ENCODE measurements around the gene ZCCHC8. TPM values are rescaled to one million over a fixed set of nuclear protein-coding genes. Genes with fewer than 3 reads are reported as not detected.
"Not testable (repeated sequence)": the region's sequence is repeated elsewhere in the genome, so short reads cannot be mapped to it uniquely, and the experiment has no call there.

Gene ZCCHC8
- total RNA-seq, 4 donors from 2014 or later = 15.6 to 27.7 (median 20.0) TPM

DNA sequence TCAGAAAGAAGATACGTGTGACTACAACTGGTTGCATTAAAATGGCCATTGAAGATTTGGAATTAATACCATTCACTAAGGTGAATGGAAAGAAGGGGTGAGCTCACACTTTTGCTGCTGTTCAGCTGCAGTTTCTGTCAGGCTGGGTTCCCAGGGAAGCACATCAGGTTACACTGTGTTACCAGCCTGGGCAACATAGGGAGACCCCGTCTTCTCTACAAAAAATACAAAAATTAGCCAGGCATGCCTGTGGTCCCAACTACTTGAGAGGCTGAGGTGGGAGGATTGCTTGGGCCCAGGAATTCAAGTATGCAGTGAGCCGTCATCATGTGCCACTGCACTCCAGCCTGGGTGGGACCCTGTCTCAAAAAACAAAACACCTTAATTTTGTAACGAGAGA is 12.9 kb upstream of the ZCCHC8 start:
- H3K36me3 ChIP-seq = peaks cover 53 to 100% (median 87%) of the 10 kb centered on the region in 3 donors
- intact Hi-C loops (cut with DNase I) = no loop called here
- WGBS, 2 donors = 81 to 91% methylated on average over 4 of the region's 4 CpGs

DNA sequence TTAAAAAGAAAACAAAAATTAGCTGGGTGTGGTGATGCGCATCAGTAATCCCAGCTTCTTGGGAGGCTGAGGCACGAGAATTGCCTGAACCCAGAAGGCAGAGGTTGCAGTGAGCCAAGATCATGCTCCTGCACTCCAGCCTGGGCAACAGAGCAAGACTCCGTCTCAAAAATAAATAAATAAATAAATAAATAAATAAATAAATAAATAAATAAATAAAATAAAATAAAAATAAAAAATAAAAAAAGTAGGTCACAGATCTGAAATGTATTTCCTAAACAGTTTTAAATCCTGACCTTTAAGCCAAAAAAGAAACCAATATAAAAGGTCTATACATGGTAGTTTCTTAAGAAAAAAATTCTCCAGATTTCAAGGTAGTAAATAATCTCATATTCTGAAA is 12.3 kb upstream of the ZCCHC8 start:
- H3K4me3 ChIP-seq; H3K27me3 ChIP-seq; intact Hi-C loops (cut with DNase I); DNase-seq; H3K4me1 ChIP-seq; H3K9me3 ChIP-seq; H3K27ac ChIP-seq: not testable (repeated sequence)
- 65 to 79% methylated on average over 3 of the region's 3 CpGs for WGBS, 2 donors
- H3K36me3 ChIP-seq = peaks cover 51 to 100% (median 89%) of the 10 kb centered on the region in 3 donors

More for the DNA sequence above, 12.9 kb upstream of the ZCCHC8 start:
- Histone ChIP-seq H3K27me3 (no peaks in the 10 kb centered on the region), H3K9me3 (no peaks in the 10 kb centered on the region), H3K4me3 (no peak overlapping the region), H3K27ac (no peak overlapping the region), H3K4me1 (peaks cover 0 to 6% (median 0%) of the 10 kb centered on the region in 3 donors)
- TF ChIP-seq, protein P1, sequence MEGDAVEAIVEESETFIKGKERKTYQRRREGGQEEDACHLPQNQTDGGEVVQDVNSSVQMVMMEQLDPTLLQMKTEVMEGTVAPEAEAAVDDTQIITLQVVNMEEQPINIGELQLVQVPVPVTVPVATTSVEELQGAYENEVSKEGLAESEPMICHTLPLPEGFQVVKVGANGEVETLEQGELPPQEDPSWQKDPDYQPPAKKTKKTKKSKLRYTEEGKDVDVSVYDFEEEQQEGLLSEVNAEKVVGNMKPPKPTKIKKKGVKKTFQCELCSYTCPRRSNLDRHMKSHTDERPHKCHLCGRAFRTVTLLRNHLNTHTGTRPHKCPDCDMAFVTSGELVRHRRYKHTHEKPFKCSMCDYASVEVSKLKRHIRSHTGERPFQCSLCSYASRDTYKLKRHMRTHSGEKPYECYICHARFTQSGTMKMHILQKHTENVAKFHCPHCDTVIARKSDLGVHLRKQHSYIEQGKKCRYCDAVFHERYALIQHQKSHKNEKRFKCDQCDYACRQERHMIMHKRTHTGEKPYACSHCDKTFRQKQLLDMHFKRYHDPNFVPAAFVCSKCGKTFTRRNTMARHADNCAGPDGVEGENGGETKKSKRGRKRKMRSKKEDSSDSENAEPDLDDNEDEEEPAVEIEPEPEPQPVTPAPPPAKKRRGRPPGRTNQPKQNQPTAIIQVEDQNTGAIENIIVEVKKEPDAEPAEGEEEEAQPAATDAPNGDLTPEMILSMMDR (IDR thresholded peaks at IDR 0.05) = no peak
- TF ChIP-seq POLR2A (IDR thresholded peaks at IDR 0.05) = no peak
- DNase-seq = no peak

DNA sequence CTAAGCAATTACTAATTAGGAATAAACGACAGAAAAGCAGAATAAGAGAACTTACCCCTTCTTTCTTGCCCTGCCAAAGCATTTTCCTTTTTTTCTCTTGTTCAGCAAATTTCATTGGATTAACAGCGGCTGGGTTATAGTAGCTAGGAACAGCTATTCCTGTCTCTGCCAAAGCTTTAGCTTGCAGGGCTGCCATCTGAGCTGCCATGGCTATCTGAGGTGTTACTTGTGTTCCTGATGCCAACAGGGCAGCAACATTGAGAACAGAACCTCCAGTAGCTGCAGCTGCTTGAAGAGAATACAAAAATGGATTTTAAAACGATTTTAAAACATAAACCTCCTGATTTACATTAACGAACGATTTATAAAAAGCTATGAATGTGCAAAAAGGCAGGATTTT is 7.4 kb upstream of the ZCCHC8 start:
- H3K4me1 ChIP-seq = no peaks in the 10 kb centered on the region
- no peaks in the 10 kb centered on the region for H3K27me3 ChIP-seq
- WGBS, 2 donors = 90 to 91% methylated on average over 5 of the region's 5 CpGs
- no peak overlapping the region for H3K27ac ChIP-seq
- no peaks in the 10 kb centered on the region for H3K9me3 ChIP-seq
- intact Hi-C loops (cut with DNase I) = no loop called here
- TF ChIP-seq, protein P1 (IDR thresholded peaks at IDR 0.05) = no peak
- TF ChIP-seq POLR2A (IDR thresholded peaks at IDR 0.05) = no peak
- no peak for DNase-seq
- H3K36me3 ChIP-seq = peaks cover 28 to 100% (median 87%) of the 10 kb centered on the region in 3 donors
- no peak overlapping the region for H3K4me3 ChIP-seq

DNA sequence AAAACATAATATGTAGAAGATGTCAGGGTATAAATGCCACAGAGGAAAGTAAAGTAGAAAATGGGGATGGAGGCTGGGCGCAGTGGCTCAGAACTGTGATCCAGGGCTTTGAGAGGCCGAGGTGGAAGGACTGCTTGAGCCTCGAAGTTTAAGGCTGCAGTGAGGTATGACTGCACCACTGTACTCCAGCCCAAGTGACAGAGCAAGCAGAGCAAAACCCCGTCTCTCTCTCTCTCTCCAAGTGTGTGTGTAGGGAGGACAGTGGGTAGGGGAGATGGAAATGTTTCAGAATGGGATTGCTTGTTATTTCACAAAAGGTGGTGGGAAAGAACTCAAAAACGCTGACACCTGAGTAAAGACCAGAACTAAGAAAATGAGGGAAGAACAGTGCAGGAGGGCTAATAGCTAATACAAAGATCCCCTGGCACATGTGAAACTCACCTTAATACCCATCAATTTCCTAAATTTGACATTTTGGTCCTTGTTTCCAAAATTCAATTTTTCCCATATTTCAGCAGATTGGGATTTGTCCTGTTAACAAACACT is 5.7 kb upstream of the ZCCHC8 start:
- Histone ChIP-seq H3K9me3 (no peaks in the 10 kb centered on the region), H3K27me3 (no peaks in the 10 kb centered on the region), H3K4me1 (peaks cover 0 to 4% (median 0%) of the 10 kb centered on the region in 3 donors), H3K27ac (no peak overlapping the region), H3K4me3 (no peak overlapping the region), H3K36me3 (peaks cover 27 to 92% (median 75%) of the 10 kb centered on the region in 3 donors)
- intact Hi-C loops (cut with DNase I) = no loop called here
- TF ChIP-seq, protein P1 (IDR thresholded peaks at IDR 0.05) = no peak
- TF ChIP-seq POLR2A (IDR thresholded peaks at IDR 0.05) = no peak
- DNase-seq = no peak
- 83 to 95% methylated on average over 5 of the region's 5 CpGs for WGBS, 2 donors

DNA sequence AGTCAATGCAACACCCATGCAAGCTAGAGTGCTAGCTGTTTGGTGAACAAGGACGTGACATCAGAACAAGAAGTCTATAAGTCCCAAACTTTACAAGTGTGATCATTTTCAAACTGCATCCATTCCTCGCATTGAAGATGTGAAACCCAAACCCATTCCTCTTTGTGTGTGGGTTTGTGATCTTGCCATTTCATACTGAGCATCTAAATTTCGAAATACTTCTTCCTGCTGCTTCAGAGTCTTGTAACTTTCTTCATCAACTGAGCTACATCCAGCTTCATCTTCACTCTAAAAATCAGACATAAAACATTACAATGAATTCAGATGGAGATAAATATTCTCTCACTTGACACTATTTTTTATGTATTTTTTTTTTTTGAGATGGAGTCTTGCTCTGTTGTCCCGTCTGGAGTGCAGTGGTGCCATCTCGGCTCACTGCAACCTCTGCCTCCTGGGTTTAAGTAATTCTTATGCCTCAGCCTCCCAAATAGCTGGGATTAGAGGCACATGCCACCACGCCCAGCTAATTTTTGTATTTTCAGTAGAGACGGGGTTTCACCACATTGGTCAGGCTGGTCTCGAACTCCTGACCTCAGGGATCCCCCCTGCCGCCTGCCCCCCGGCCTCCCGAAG is 4.8 kb upstream of the ZCCHC8 start:
- Histone ChIP-seq H3K36me3 (peaks cover 21 to 83% (median 68%) of the 10 kb centered on the region in 3 donors), H3K4me3 (no peak overlapping the region), H3K4me1 (peaks cover 5 to 9% (median 6%) of the 10 kb centered on the region in 3 donors), H3K9me3 (no peaks in the 10 kb centered on the region), H3K27me3 (no peaks in the 10 kb centered on the region), H3K27ac (no peak overlapping the region)
- 81 to 86% methylated on average over 11 of the region's 11 CpGs for WGBS, 2 donors
- DNase-seq = no peak
- TF ChIP-seq, protein P1 (IDR thresholded peaks at IDR 0.05) = no peak
- no peak for TF ChIP-seq POLR2A (IDR thresholded peaks at IDR 0.05)
- intact Hi-C loops (cut with DNase I) = no loop called here

All from esophagus squamous epithelium (tissue), 5 donors.